ENCODE data around the gene UQCRFS1.

Gene UQCRFS1

DNA sequence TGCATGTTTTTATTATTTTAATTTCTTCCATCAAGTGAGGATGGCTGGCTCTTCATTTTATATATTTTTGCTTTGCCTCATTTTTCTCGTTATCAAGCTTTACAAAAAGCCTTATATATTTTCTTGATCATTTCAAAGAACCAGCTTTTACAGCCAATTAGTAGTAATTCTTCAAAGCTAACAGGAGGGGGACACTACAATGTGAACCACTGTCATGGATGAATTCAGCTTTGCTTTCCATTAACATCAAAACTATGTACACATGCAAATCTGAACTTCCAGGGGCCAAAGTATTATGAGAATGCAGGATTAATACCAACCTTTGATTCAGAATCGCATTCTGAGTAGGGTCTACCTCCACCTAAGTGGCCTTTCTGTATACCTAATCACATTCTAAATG lies 11.1 kb downstream of the UQCRFS1 start:
- no peak overlapping the region for H3K9ac ChIP-seq (ENCODE audit: low read depth in 1 of 2, low read length in 2 of 2)
- H3K4me3 ChIP-seq (ENCODE audit: low read depth in 1 of 2, low read length in 2 of 2), result no peak overlapping the region
- H3K27me3 ChIP-seq (ENCODE audit: control insufficient read depth in 1 of 2, insufficient read depth in 2 of 2, low read length in 2 of 2), result no peaks in the 10 kb centered on the region
- H3K36me3 ChIP-seq (ENCODE audit: control insufficient read depth in 1 of 2, insufficient read depth in 2 of 2, low read length in 2 of 2), result peaks cover 5 to 16% of the 10 kb centered on the region in 2 donors
- no peaks in the 10 kb centered on the region for H3K4me1 ChIP-seq (ENCODE audit: control insufficient read depth in 1 of 2, insufficient read depth in 2 of 2, low read length in 2 of 2)
- H3K9me3 ChIP-seq (ENCODE audit: control insufficient read depth in 1 of 2, low read length in 2 of 2), result no peaks in the 10 kb centered on the region
- H3K27ac ChIP-seq (ENCODE audit: low read depth, low read length), result no peak overlapping the region

DNA sequence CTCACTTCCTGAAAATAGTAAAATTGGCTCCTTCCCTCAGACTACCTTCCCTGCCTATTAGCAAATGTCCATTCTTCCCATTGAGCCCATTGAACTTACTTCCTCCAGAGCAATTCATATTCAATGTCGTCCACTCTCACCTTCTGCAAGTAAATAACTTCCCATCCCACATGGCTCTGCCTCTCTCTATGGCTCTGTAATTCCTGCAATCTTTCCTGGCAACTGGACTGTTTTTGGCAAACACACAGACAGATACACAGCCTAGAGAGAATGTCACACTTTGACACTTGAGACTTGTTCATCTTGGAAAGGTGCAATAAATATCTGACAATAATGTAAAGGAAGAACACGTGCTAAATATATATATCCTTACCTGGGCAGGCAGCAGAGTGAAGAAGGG lies 18.3 kb downstream of the UQCRFS1 start:
- Histone ChIP-seq H3K36me3 (ENCODE audit: control insufficient read depth in 1 of 2, insufficient read depth in 2 of 2, low read length in 2 of 2) (no peaks in the 10 kb centered on the region), H3K27ac (ENCODE audit: low read depth, low read length) (no peak overlapping the region), H3K9me3 (ENCODE audit: control insufficient read depth in 1 of 2, low read length in 2 of 2) (no peaks in the 10 kb centered on the region), H3K4me3 (ENCODE audit: low read depth in 1 of 2, low read length in 2 of 2) (no peak overlapping the region), H3K27me3 (ENCODE audit: control insufficient read depth in 1 of 2, insufficient read depth in 2 of 2, low read length in 2 of 2) (no peaks in the 10 kb centered on the region), H3K4me1 (ENCODE audit: control insufficient read depth in 1 of 2, insufficient read depth in 2 of 2, low read length in 2 of 2) (no peaks in the 10 kb centered on the region), H3K9ac (ENCODE audit: low read depth in 1 of 2, low read length in 2 of 2) (no peak overlapping the region)

DNA sequence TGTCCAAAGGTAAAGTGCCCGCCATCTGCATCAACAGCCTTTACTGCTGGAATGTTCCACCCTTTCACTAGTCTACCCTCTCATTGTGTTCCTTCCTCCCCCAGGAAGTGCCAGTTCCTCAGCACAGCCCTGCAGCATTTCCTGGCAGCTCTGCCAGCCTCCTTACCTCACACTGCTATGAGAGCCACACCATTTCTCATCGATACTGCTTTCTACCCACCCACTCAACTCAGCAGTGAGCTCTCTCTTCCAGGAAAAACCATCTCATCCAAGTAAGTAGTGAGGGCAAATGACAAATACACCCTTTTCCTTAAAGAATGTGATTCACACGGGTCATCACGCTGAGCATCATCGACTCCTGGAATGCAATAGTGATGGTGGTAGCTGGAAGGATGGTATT lies 19.8 kb downstream of the UQCRFS1 start:
- Histone ChIP-seq H3K9me3 (ENCODE audit: control insufficient read depth in 1 of 2, low read length in 2 of 2) (no peaks in the 10 kb centered on the region), H3K36me3 (ENCODE audit: control insufficient read depth in 1 of 2, insufficient read depth in 2 of 2, low read length in 2 of 2) (no peaks in the 10 kb centered on the region), H3K4me3 (ENCODE audit: low read depth in 1 of 2, low read length in 2 of 2) (no peak overlapping the region), H3K4me1 (ENCODE audit: control insufficient read depth in 1 of 2, insufficient read depth in 2 of 2, low read length in 2 of 2) (no peaks in the 10 kb centered on the region), H3K9ac (ENCODE audit: low read depth in 1 of 2, low read length in 2 of 2) (no peak overlapping the region), H3K27ac (ENCODE audit: low read depth, low read length) (no peak overlapping the region), H3K27me3 (ENCODE audit: control insufficient read depth in 1 of 2, insufficient read depth in 2 of 2, low read length in 2 of 2) (no peaks in the 10 kb centered on the region)

DNA sequence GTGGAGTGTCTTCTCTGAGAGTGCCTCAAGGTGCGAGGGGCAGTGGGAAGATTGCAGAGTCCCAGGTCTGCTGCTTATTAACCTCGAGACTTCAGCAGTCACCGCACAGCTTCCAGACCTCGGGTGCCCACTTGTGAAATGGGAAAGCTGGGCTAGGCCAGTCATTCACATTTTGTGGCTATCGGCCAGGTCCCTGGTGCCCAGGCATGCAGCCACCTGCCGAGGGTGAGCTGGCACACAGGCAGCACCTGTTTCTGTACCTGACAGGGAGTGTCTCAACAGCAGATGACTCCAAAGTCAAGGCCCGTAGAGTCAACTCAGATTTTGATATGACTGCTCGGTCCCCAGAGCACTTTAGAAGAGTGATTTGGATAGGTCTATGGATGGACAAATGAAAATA lies 21.9 kb downstream of the UQCRFS1 start:
- Histone ChIP-seq H3K9me3 (ENCODE audit: control insufficient read depth in 1 of 2, low read length in 2 of 2) (no peaks in the 10 kb centered on the region), H3K27me3 (ENCODE audit: control insufficient read depth in 1 of 2, insufficient read depth in 2 of 2, low read length in 2 of 2) (no peaks in the 10 kb centered on the region)

DNA sequence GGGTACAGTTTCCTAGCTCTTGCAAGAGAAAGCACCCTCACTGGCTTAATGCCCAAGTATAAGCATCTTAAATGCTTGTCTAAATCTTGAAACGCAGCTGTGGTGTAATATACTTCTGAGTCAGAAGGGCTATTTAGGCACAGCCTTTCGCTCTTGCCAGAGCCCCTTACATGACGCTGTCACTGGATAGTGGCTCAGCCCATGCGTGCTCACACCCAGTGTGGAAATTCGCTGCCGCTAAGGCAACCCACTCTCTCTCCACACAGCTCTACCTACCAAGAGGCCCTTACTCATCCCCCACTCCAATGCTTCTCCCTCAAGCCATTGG lies 24.0 kb downstream of the UQCRFS1 start:
- Histone ChIP-seq H3K27ac (ENCODE audit: low read depth, low read length) (no peak overlapping the region), H3K4me3 (ENCODE audit: low read depth in 1 of 2, low read length in 2 of 2) (no peak overlapping the region), H3K9ac (ENCODE audit: low read depth in 1 of 2, low read length in 2 of 2) (no peak overlapping the region), H3K9me3 (ENCODE audit: control insufficient read depth in 1 of 2, low read length in 2 of 2) (no peaks in the 10 kb centered on the region), H3K4me1 (ENCODE audit: control insufficient read depth in 1 of 2, insufficient read depth in 2 of 2, low read length in 2 of 2) (no peaks in the 10 kb centered on the region), H3K27me3 (ENCODE audit: control insufficient read depth in 1 of 2, insufficient read depth in 2 of 2, low read length in 2 of 2) (no peaks in the 10 kb centered on the region), H3K36me3 (ENCODE audit: control insufficient read depth in 1 of 2, insufficient read depth in 2 of 2, low read length in 2 of 2) (no peaks in the 10 kb centered on the region)

More for the DNA sequence above, 21.9 kb downstream of the UQCRFS1 start:
- Histone ChIP-seq H3K9ac (ENCODE audit: low read depth in 1 of 2, low read length in 2 of 2) (no peak overlapping the region), H3K27ac (ENCODE audit: low read depth, low read length) (no peak overlapping the region), H3K4me3 (ENCODE audit: low read depth in 1 of 2, low read length in 2 of 2) (no peak overlapping the region), H3K36me3 (ENCODE audit: control insufficient read depth in 1 of 2, insufficient read depth in 2 of 2, low read length in 2 of 2) (no peaks in the 10 kb centered on the region), H3K4me1 (ENCODE audit: control insufficient read depth in 1 of 2, insufficient read depth in 2 of 2, low read length in 2 of 2) (no peaks in the 10 kb centered on the region)

DNA sequence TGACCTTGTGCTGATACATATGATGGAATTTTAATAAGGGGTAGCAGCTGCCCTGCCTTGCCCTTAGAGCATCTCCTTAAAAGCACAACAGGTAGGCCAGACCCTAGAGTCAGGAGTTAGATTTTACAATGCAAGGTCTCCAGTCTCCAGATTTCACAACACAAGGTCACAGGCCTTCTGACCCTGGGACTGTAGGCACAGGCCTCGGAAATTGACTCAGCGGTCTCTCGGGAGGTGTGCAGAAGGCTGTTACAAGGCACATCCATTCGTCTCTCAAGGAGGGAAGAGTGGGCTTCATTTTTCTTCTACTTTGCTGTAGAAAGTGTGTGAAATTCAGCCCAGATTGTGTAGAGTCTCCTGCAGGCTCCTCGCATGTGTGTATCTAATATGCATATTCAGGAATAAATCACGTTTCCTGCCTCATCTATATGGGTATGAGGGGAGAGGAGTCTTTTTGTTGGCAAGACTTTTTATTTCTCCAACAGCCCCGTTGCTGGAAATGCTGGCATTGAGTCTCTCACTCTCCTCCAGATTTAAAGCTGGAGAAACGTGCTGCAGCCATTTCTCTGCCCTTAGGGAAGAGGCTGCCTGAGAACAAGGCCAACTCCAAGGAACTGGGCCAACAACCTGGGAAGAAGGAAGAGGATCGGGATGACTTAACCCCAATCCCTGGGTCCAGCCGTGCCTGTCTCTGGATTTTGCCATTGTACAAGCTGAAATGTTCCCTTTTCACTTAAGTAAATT lies 24.5 kb downstream of the UQCRFS1 start:
- Histone ChIP-seq H3K4me3 (ENCODE audit: low read depth in 1 of 2, low read length in 2 of 2) (no peak overlapping the region), H3K27ac (ENCODE audit: low read depth, low read length) (no peak overlapping the region), H3K4me1 (ENCODE audit: control insufficient read depth in 1 of 2, insufficient read depth in 2 of 2, low read length in 2 of 2) (no peaks in the 10 kb centered on the region), H3K36me3 (ENCODE audit: control insufficient read depth in 1 of 2, insufficient read depth in 2 of 2, low read length in 2 of 2) (no peaks in the 10 kb centered on the region), H3K9ac (ENCODE audit: low read depth in 1 of 2, low read length in 2 of 2) (no peak overlapping the region), H3K9me3 (ENCODE audit: control insufficient read depth in 1 of 2, low read length in 2 of 2) (no peaks in the 10 kb centered on the region), H3K27me3 (ENCODE audit: control insufficient read depth in 1 of 2, insufficient read depth in 2 of 2, low read length in 2 of 2) (no peaks in the 10 kb centered on the region)

DNA sequence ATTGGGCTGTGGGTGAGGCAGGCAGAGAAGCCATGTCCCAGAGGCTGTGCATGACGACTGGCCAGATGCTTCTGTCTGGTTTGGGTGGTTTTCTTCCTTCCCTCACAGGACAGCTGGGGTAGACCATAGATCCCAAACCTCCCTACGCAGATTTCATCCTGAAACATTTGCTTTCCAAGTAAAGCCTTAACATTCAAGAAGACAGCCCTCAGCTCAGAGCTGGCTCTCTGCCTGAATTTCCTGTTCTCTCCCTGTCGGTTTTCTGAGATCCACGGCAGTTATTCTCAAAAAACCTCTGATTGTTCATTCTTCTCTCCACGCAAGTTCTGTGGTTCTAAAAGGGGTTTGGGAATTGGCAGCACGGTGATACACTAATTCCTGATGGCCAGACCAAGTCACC lies 25.3 kb downstream of the UQCRFS1 start:
- Histone ChIP-seq H3K4me3 (ENCODE audit: low read depth in 1 of 2, low read length in 2 of 2) (no peak overlapping the region), H3K36me3 (ENCODE audit: control insufficient read depth in 1 of 2, insufficient read depth in 2 of 2, low read length in 2 of 2) (no peaks in the 10 kb centered on the region), H3K4me1 (ENCODE audit: control insufficient read depth in 1 of 2, insufficient read depth in 2 of 2, low read length in 2 of 2) (no peaks in the 10 kb centered on the region), H3K27me3 (ENCODE audit: control insufficient read depth in 1 of 2, insufficient read depth in 2 of 2, low read length in 2 of 2) (no peaks in the 10 kb centered on the region), H3K9me3 (ENCODE audit: control insufficient read depth in 1 of 2, low read length in 2 of 2) (no peaks in the 10 kb centered on the region), H3K9ac (ENCODE audit: low read depth in 1 of 2, low read length in 2 of 2) (no peak overlapping the region), H3K27ac (ENCODE audit: low read depth, low read length) (no peak overlapping the region)

DNA sequence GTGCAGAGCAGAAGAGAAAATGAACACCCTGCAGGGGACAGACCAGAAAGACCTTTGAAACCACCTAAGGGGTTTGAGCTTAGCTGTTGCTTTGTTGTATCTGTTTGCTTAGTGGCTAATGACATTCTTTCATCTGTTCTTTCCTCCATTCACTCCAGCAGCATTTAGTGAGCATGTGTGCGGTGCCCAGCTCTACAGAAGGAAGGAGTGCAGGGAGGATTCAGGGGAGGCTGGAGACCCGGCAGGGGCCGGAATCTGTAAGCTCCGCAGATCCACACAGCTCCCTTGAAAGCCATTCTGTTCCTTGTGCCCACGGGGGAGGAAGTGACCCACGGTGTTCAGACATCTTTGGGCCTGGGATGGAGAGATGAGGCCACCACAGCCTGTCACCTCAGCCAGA lies 27.5 kb downstream of the UQCRFS1 start:
- no peak overlapping the region for H3K4me3 ChIP-seq (ENCODE audit: low read depth in 1 of 2, low read length in 2 of 2)
- no peaks in the 10 kb centered on the region for H3K9me3 ChIP-seq (ENCODE audit: control insufficient read depth in 1 of 2, low read length in 2 of 2)
- no peaks in the 10 kb centered on the region for H3K4me1 ChIP-seq (ENCODE audit: control insufficient read depth in 1 of 2, insufficient read depth in 2 of 2, low read length in 2 of 2)
- no peak overlapping the region for H3K9ac ChIP-seq (ENCODE audit: low read depth in 1 of 2, low read length in 2 of 2)
- no peaks in the 10 kb centered on the region for H3K27me3 ChIP-seq (ENCODE audit: control insufficient read depth in 1 of 2, insufficient read depth in 2 of 2, low read length in 2 of 2)
- H3K27ac ChIP-seq (ENCODE audit: low read depth, low read length), result no peak overlapping the region
- no peaks in the 10 kb centered on the region for H3K36me3 ChIP-seq (ENCODE audit: control insufficient read depth in 1 of 2, insufficient read depth in 2 of 2, low read length in 2 of 2)

DNA sequence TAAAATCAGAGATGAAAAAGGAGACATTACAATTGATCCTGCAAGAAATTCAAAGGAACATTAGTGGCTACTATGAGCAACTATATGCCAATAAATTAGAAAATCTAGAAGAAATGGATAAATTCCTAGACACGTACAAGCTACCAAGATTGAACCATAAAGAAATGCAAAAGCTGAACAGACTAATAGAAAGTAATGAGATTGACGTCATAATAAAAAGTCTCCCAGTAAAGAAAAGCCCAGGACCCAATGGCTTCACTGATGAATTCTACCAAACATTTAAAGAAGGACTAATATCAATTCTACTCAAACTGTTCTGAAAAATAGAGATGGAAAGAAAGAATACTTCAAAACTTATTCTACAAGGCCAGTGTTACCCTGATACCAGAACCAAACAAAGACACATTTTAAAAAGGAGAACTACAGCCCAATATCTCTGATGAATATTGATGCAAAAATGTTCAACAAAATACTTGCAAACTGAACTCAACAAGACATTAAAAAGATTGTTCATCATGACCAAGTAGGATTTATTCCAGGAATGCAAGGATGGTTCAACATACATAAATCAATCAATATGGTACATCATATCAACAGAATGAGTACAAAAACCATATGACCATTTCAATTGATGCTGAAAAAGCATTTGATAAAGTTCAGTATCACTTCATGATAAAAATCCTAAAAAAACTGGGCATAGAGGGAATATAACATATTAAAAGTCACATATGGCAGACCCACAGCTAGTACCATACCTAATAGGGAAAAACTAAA lies 35.8 kb downstream of the UQCRFS1 start:
- H3K36me3 ChIP-seq (ENCODE audit: control insufficient read depth in 1 of 2, insufficient read depth in 2 of 2, low read length in 2 of 2), result no peaks in the 10 kb centered on the region

DNA sequence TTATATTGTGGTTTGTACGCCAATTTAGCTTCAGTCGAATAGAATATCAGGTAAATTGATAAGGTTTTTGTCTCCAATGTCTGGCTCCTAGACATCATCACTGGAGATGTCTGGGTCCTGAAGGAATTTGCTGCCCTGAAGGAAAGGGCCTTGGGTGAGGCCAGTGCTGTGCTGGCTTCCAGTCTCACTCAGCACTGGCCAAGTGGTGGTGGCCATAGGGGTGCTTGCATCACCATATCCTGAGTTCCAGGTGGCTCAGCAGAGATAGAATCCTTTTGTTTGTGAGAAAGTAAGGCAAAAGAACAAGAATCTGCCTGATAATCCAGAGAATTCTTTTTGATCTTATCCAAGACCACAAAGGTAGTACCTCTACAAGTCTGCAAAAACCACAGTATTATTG lies 39.1 kb downstream of the UQCRFS1 start:
- peaks cover 4 to 18% of the 10 kb centered on the region in 2 donors for H3K9me3 ChIP-seq (ENCODE audit: control insufficient read depth in 1 of 2, low read length in 2 of 2)
- no peaks in the 10 kb centered on the region for H3K27me3 ChIP-seq (ENCODE audit: control insufficient read depth in 1 of 2, insufficient read depth in 2 of 2, low read length in 2 of 2)
- no peak overlapping the region for H3K9ac ChIP-seq (ENCODE audit: low read depth in 1 of 2, low read length in 2 of 2)
- H3K27ac ChIP-seq (ENCODE audit: low read depth, low read length), result no peak overlapping the region
- no peak overlapping the region for H3K4me3 ChIP-seq (ENCODE audit: low read depth in 1 of 2, low read length in 2 of 2)
- no peaks in the 10 kb centered on the region for H3K4me1 ChIP-seq (ENCODE audit: control insufficient read depth in 1 of 2, insufficient read depth in 2 of 2, low read length in 2 of 2)
- H3K36me3 ChIP-seq (ENCODE audit: control insufficient read depth in 1 of 2, insufficient read depth in 2 of 2, low read length in 2 of 2), result no peaks in the 10 kb centered on the region

More for the DNA sequence above, 35.8 kb downstream of the UQCRFS1 start:
- no peak overlapping the region for H3K27ac ChIP-seq (ENCODE audit: low read depth, low read length)
- H3K27me3 ChIP-seq (ENCODE audit: control insufficient read depth in 1 of 2, insufficient read depth in 2 of 2, low read length in 2 of 2), result no peaks in the 10 kb centered on the region
- H3K4me3 ChIP-seq (ENCODE audit: low read depth in 1 of 2, low read length in 2 of 2), result no peak overlapping the region
- no peak overlapping the region for H3K9ac ChIP-seq (ENCODE audit: low read depth in 1 of 2, low read length in 2 of 2)
- H3K9me3 ChIP-seq (ENCODE audit: control insufficient read depth in 1 of 2, low read length in 2 of 2), result peaks cover 4 to 18% of the 10 kb centered on the region in 2 donors
- no peaks in the 10 kb centered on the region for H3K4me1 ChIP-seq (ENCODE audit: control insufficient read depth in 1 of 2, insufficient read depth in 2 of 2, low read length in 2 of 2)

Data from duodenal mucosa (tissue), 2 donors.